NK-92 (cell line): ENCODE data around the gene ZNF597.

Experiments used
- DNase-seq: peaks from one replicate; lab custom pipeline; 2025; ENCODE audit not compliant: unreplicated experiment; lab: John Stamatoyannopoulos, UW

ZNF597 gene

DNA sequence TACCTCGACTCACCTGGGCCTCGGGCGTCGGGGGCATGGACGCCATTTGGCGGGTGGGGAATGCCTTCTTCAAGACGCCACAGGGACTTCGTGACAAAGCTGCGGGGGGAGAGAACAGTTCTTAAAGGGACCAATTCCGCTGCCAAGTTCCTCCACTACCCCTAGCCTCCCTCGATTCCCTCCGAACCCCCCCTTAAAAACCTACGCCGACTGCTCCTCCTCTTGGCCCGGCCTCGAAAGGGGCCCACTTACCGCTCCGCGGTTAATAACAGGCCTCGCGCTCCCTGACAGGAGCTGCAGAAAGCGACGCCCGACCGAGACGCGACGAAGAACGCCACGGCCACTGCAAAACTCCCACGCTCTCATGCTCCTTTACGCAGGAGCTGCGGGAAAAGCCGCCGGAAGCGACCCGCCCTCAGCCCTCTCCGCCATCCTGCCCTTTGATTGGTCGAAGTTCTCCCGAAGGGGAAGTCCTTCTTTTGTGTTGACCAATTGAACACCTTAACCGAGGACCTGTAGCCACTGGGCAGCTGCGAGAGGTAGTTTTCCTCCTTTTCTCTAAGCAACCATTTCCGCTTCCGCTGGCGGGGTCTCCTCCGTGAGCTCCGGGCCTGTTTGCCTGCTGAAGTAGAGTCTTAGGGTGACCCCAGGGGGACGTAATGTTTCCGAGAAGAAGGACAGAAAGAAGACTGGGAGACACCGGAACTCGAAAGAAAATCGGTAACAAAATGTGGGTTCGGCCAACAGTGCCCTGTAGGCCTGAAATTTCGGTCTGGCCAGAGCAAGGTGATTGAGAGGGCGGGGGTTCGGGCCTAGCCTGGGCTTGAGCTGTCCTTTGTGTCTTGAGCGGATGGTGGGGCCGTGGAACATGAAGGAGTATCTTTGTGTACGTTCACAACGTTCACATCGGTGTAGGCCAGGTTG lies at the start of gene ZNF597, which contains the start of gene NAA60:
Gene ZNF597 (minus strand): TSS at position 397 of the 924 bp plus-strand sequence. CDS start 351 bp downstream, at position 46.
Gene NAA60 (plus strand): TSS at position 573 of the 924 bp plus-strand sequence. CDS start 32,548 bp downstream, outside the sequence.
- no peak for DNase-seq

- no peak for DNase-seq
Measured at GRCh38 chr16:3492356-3492755, 49.1 kb upstream of the ZNF597 start.

DNA sequence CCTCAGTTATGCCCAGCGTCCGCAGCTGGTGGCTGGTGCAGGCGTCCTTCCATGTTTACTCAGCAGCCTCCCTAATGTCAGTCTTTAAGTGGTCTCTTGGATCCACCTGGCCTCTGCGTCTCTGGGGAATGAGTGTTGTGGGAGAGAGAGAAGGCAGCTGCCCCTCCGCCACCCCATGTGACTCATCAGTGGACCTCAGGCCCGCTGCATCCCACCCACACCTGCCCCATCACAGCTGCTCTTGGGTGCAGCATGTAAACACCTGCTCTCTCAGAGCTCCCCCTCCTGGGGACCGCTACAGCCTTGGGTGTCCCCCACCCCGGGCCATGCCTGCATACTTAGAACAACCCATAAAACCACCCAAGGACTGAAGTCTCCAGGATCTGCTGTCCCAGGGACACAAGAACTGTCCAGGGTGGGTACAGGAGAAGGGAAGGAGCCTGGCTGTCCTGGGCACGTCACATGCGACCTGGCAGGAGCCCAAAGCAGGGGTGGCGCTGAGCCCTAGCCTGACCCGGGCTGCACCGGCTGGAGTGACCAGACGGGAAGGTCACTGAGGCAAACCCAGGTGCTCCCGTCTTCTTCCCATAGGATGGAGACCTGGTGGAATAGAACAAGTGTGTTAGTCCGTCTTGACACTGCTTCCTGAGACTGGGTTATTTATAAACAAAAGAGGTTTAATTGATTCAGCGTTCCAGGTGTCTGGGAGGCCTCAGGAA lies 47.8 kb upstream of the ZNF597 start:
- no peak for DNase-seq

- no peak for DNase-seq
Measured at GRCh38 chr16:3488801-3489200, 45.5 kb upstream of the ZNF597 start.

DNA sequence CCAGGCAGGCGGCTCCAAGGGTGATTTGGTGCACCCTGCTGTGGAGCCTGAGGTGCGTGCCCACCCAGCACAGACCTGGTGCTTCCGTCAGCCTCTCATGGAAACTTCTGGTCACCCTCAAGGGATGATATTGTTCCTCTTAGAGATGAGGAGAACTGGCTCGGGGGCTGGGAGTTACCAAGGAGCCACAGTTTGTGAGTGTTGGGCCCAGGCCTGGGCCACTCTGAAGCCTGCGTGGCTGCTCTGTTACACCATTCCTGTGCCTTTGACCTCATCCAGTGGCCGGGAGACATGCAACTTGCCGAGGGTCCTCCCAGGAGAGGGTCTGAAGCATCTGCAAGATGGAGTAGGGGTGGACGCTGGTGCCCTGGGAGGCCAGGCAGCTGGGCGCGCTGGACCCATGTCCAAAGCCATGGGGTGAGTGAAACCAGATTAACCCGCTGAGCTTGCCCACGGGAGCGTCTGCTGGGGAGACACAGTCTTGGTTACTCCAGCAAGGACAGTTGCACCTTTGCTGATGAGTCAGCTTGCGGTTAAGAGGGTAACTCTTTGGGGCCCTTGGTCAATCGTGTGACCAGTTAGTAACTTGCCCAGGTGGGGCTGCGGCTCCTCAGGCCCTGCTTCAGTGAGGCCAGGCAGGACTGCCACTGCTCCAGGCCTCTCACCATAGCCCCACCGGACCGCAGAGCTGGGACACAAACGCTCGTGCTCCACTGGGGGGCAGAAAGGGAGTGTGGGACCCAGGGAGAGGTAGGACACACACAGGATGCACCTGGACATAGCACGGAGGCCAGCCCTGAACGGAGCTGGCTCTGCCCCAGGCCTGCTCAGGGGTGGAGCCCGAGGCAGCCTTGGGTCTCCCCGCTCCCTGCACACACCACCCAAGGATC lies 44.5 kb upstream of the ZNF597 start:
- DNase-seq: no peak

DNA sequence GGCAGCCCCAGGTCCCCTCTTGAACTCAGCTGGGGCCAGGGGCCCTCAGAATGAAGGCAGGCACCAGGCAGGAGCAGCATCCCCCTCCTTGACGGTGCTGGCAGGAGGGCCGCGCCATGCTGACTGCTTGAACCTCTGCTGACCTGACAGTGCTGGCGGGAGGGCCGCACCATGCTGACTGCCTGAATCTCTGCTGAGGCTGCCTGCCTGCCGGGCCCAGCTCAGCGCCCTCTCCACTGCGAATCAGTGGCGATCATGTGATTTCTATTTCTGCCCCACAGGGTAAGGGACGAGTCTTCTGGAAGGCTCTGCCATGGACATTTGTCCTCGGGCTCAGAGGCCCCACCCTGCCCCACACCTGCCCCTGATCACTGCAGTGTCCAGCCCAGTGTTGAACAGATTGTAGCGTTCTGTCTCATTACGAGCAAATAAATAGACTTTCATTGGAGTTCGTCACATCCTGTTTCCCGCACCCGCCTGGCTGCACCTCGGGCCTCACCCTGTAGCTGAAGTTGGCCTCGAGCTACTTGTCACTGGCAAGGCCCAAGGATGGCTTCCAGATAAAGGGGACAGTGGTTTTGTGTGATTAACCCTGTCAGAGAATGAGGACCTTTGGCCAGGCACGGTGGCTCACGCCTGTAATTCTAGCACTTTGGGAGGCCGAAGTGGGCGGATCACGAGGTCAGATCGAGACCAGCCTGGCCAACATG lies 43.4 kb upstream of the ZNF597 start:
- DNase-seq: no peak

DNA sequence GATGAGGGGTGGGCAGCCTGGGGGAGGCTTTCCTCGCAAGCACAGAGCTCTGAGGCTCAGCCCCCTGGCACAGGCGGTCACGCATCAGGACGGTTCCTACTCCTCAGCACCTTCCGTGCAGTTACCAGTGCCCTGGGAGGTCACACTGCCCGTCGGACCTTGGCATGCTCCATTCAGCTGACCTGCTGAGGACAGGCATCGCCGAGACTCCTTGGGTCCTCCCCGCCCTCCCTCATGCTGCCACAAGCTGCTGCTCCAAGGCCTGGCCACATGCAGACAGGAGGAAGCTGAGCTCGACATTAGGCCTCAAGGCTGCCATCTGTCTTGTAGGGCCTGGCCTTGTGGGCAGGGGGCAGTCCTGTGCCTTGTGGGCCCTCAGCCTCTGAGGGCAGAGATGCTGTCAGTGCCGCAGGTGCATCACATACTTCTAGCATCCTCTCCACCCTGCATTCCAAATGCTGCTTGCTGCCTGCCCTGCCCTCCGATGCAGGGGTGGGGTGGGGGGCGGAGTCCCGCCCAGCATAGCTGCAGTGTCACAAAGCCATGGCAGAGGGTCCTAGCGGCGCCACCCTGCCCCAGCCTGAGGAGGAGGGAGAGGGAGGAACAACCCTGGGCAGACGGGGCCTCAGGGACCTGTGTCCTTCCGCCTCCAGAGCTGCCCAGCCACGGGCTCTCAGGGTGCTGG lies 42.7 kb upstream of the ZNF597 start:
- no peak for DNase-seq

GRCh38 chr16:3485097-3485745 lies 41.9 kb upstream of the ZNF597 start:
- no peak for DNase-seq

DNA sequence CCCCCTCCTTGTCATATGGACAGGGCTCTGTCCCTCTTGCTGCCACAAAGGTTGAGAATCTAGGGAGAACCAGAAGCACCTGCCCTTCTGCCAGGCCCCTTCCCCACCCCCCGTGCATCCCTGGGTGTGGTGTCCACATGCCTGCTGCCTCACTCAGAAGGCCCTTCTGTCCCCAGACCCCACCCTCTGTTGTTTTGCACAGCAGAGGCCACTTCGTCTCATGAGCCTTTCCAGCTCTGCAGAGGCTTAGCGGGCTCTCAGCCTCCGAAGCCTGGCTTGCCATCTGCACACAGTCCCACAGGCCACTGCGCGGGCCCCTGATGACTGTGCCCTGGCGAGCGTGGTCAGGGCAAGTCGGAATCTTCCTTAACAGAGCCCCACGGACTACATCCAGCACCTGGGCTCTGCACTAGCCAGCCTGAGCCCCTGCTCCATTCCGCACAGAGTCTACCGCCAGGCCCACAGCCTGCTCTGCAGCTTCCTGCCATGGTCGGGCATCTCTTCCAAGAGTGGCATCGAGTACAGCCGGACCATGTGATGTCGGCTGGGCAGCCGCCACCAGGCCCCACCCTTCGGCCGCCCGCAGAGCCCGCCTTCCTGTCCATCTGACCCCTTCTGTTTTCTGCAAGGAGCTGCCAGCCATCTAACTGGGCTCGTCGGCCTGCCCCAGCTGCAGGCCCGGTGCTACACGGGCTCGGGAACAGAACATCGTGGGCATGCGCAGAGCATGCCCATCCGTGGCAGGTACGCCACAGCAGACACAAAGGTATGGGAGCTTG lies 41.2 kb upstream of the ZNF597 start:
- no peak for DNase-seq

- no peak for DNase-seq
Measured at GRCh38 chr16:3482659-3483241, 39.4 kb upstream of the ZNF597 start.

GRCh38 chr16:3481696-3482658 lies 38.7 kb upstream of the ZNF597 start:
- DNase-seq: no peak

DNA sequence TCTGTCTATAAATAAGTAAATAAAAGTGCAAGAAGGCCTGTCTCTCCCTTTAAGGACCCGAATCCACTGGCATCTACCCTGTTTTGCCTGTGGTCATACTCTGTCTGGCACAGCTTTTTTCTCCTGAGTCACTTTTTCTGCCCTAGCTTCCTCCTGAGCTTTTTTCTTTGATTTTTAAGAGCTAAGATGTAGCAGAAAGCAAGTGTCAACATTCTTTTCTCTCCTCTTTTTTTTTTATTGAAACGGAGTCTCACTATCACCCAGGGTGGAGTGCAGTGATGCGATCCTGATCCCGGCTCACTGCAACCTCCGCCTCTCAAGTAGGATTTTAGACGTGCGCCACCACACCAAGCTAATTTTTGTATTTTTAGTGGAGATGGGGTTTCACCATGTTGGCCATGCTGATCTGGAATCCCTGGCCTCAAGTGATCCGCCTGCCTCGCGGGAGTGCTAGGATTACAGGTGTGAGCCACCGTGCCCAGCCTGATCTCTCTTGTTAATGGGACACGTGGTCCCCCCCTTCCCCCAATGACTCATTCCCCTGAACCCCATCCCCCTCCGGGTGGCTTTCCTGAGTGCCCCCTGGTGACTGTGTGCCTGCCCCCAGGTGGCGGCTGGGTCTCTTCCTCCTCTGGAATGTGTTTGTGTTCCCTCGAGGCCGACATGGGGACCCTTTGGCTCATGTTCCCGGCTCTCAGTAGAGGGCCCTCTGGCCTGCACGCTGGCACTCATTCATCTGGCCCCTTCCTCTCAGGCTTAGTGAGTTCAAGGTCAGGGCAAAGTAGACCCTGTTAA lies 37.8 kb upstream of the ZNF597 start:
- no peak for DNase-seq

DNA sequence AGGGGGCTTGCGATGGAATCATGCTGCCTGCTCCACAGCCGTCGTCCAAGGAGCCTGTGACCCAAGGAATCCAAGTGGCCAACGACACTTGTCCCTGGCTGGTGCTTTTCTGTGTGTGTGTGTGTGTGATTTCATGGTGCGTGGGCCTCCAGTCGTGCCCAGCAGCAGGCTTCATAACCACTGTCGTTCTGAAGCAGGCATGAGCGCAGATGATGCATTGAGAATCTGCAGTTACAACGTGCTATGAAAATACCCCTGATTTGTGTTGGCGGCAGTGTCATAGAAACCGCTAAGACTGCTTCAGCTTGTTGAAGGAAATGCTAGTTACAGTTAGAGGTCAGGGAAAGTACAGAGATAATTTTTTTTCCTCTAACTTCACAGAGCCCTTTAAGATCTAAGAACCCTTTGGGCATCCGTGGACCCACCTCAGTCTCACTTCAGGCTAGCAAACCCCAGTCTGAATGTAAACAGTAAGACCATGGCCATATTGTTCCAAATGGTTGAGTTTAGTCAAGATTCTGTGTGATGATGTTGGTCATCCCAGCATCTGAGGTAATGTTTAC lies 36.4 kb upstream of the ZNF597 start:
- DNase-seq: no peak

DNA sequence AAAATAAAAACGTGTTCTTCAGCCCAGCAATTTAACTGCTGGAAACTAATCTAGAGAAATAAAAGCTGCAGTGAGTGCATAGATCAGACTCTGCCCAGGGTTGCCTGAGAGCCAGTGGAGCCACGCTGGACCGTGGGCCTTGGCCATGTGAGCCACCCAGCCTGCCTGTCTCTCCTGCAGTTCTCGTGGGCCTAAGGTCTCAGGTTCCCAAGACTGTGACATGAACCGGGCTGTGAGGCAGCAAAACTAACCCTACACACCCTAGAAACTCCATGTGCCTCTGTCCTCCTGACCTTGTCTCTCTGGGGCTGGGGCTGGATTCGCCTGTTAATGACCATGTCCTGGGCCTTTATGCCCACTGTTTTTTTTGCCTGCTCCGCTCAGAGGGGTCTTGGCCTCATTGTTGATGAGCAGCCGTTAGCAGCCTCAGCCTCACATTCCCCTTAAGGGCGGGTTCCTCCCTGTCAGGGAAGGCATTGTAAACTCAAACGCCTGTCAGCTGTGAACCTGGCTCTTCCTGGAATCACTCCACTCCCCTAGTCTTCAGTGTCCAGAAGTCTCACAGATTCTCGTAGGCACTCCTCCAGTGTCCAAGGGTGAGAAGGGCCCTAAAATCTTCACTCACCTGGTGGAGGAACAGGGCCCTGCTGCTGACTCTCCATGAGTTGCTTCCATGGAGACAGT lies 35.1 kb upstream of the ZNF597 start:
- no peak for DNase-seq

DNA sequence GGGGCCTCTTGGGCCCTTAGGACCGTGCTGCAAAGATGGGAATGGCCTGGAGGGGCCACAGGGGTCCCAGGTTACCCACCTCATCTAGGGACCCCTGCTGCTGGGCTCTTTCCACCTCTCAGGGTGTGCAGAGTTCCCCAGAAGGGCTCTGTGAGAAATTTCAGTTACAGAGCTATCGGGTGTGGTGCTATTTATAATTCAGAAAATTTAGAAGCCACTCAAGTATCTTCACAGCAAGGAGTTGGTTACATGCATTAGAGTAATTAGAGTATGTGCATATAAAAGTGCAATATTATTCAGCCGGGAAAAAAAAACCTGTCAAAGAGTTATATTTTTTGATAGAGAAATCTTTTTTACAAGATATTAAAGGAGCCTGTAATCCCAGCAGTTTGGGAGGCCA lies 33.1 kb upstream of the ZNF597 start:
- no peak for DNase-seq
